22Rv1 (cell line): ENCODE results near the gene IL23A.

Source experiments
- ZFX ChIP-seq: fragments of 450-650 bp; IDR thresholded peaks from 2 replicates; pipeline ENCODE4 v1.6.1; 2017; ENCODE audit warnings: antibody characterized with exemption, borderline replicate concordance
- TF ChIP-seq, protein P1 (sequence below): fragments of 450-650 bp; IDR thresholded peaks from 2 replicates; pipeline ENCODE4 v1.5.1; 2017; ENCODE audit warnings: mild to moderate bottlenecking

- TF ChIP-seq, protein P1, sequence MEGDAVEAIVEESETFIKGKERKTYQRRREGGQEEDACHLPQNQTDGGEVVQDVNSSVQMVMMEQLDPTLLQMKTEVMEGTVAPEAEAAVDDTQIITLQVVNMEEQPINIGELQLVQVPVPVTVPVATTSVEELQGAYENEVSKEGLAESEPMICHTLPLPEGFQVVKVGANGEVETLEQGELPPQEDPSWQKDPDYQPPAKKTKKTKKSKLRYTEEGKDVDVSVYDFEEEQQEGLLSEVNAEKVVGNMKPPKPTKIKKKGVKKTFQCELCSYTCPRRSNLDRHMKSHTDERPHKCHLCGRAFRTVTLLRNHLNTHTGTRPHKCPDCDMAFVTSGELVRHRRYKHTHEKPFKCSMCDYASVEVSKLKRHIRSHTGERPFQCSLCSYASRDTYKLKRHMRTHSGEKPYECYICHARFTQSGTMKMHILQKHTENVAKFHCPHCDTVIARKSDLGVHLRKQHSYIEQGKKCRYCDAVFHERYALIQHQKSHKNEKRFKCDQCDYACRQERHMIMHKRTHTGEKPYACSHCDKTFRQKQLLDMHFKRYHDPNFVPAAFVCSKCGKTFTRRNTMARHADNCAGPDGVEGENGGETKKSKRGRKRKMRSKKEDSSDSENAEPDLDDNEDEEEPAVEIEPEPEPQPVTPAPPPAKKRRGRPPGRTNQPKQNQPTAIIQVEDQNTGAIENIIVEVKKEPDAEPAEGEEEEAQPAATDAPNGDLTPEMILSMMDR: no peak
- no peak for TF ChIP-seq ZFX
These were observed 34.8 kb downstream of the IL23A start for GRCh38 chr12:56373515-56373914.
